ENCODE measurements around the gene ETS2. TPM values are rescaled to one million over a fixed set of nuclear protein-coding genes. Genes with fewer than 3 reads are reported as not detected.

ETS2 gene
- total RNA-seq, 2 donors from 2014 or later = 98.4 to 102 TPM

DNA sequence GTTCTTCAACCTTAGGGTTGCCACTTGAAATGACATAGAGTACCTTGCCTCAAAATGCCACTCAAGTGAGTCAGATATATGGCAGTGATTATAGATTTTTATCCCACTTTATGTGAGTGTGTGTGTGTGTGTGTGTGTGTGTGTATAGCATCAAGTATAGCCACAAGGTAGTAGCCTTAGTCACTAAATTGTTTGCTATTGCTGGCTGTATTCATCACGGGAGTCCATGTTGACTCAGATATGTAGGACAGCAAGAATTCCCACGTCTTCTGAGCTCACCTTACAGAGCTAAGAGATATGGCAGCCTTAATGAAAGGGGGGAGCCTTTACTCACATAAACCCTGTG is 9.3 kb downstream of the ETS2 start:
- DNase-seq = no peak
- H3K9me3 ChIP-seq (ENCODE audit: control insufficient read depth, low read length) = peaks cover 8% of the 10 kb centered on the region
- H3K27me3 ChIP-seq (ENCODE audit: control insufficient read depth, insufficient read depth, low read length, poor library complexity, severe bottlenecking) = no peaks in the 10 kb centered on the region
- peaks cover 38% of the 10 kb centered on the region for H3K4me1 Mint-ChIP-seq
- no peak overlapping the region for H3K4me3 Mint-ChIP-seq
- no peaks in the 10 kb centered on the region for H3K9me3 Mint-ChIP-seq
- H3K27ac Mint-ChIP-seq = peak overlapping the region; percentile 90
- H3K36me3 Mint-ChIP-seq (ENCODE audit: low read depth) = peaks cover 96% of the 10 kb centered on the region
- no peak overlapping the region for H3K27ac ChIP-seq (ENCODE audit: low read depth, low read length)
- H3K27me3 Mint-ChIP-seq (ENCODE audit: insufficient read depth) = no peaks in the 10 kb centered on the region
- H3K36me3 ChIP-seq (ENCODE audit: control insufficient read depth, insufficient read depth, low read length) = peaks cover 94% of the 10 kb centered on the region
- TF ChIP-seq, protein P1, sequence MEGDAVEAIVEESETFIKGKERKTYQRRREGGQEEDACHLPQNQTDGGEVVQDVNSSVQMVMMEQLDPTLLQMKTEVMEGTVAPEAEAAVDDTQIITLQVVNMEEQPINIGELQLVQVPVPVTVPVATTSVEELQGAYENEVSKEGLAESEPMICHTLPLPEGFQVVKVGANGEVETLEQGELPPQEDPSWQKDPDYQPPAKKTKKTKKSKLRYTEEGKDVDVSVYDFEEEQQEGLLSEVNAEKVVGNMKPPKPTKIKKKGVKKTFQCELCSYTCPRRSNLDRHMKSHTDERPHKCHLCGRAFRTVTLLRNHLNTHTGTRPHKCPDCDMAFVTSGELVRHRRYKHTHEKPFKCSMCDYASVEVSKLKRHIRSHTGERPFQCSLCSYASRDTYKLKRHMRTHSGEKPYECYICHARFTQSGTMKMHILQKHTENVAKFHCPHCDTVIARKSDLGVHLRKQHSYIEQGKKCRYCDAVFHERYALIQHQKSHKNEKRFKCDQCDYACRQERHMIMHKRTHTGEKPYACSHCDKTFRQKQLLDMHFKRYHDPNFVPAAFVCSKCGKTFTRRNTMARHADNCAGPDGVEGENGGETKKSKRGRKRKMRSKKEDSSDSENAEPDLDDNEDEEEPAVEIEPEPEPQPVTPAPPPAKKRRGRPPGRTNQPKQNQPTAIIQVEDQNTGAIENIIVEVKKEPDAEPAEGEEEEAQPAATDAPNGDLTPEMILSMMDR (conservative IDR thresholded peaks at IDR 0.05) = no peak
- 86 to 100% methylated on average over 1 to 2 of the region's 2 CpGs for WGBS, 2 experiments (ENCODE audit: insufficient coverage in 1 of 2, insufficient read length in 1 of 2)
- no peak overlapping the region for H3K9ac ChIP-seq (ENCODE audit: extremely low read depth, low read length, poor library complexity, severe bottlenecking)
- H3K4me1 ChIP-seq (ENCODE audit: control insufficient read depth, insufficient read depth, low read length) = peaks cover 11% of the 10 kb centered on the region
- H3K4me3 ChIP-seq (ENCODE audit: low read length) = peak overlapping the region; percentile 12

DNA sequence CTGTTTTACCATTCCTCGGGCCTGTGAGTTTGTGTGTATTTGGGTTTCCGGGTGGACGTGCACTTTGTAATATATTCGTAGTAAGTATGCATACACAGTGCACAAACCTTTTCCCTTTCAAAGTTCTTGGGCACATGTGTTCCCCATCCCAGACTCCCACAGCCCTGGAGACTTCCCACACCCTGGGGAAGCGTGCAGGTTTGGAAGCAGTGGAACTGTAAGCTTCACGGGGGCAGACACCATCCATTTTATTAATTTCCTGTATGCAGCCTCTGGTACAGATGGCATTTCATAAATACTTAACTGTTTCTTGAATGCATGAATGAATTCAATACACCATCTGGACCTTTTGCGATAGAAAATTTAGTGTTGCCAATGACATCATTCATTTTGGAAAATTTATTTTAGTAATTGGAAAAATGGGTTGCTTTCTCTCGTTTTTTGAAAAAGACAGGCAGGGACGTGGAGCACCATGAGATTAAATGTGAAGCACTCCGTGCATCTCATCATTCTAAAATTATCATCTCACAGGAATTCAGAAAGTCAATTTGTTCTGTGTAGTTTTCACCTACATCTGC is 10.8 kb downstream of the ETS2 start:
- Histone ChIP-seq H3K9me3 (ENCODE audit: control insufficient read depth, low read length) (peaks cover 8% of the 10 kb centered on the region), H3K27me3 (ENCODE audit: control insufficient read depth, insufficient read depth, low read length, poor library complexity, severe bottlenecking) (no peaks in the 10 kb centered on the region), H3K9ac (ENCODE audit: extremely low read depth, low read length, poor library complexity, severe bottlenecking) (no peak overlapping the region), H3K36me3 (ENCODE audit: control insufficient read depth, insufficient read depth, low read length) (peaks cover 94% of the 10 kb centered on the region), H3K4me3 (ENCODE audit: low read length) (no peak overlapping the region), H3K4me1 (ENCODE audit: control insufficient read depth, insufficient read depth, low read length) (peaks cover 11% of the 10 kb centered on the region), H3K27ac (ENCODE audit: low read depth, low read length) (no peak overlapping the region)
- H3K27ac Mint-ChIP-seq = no peak overlapping the region
- H3K9me3 Mint-ChIP-seq = no peaks in the 10 kb centered on the region
- DNase-seq = no peak
- H3K4me3 Mint-ChIP-seq = no peak overlapping the region
- TF ChIP-seq, protein P1 (conservative IDR thresholded peaks at IDR 0.05) = no peak
- H3K4me1 Mint-ChIP-seq = peaks cover 24% of the 10 kb centered on the region
- H3K36me3 Mint-ChIP-seq (ENCODE audit: low read depth) = peaks cover 96% of the 10 kb centered on the region
- no peaks in the 10 kb centered on the region for H3K27me3 Mint-ChIP-seq (ENCODE audit: insufficient read depth)
- 97 to 98% methylated on average over 4 to 10 of the region's 10 CpGs for WGBS, 2 experiments (ENCODE audit: insufficient coverage in 1 of 2, insufficient read length in 1 of 2)

DNA sequence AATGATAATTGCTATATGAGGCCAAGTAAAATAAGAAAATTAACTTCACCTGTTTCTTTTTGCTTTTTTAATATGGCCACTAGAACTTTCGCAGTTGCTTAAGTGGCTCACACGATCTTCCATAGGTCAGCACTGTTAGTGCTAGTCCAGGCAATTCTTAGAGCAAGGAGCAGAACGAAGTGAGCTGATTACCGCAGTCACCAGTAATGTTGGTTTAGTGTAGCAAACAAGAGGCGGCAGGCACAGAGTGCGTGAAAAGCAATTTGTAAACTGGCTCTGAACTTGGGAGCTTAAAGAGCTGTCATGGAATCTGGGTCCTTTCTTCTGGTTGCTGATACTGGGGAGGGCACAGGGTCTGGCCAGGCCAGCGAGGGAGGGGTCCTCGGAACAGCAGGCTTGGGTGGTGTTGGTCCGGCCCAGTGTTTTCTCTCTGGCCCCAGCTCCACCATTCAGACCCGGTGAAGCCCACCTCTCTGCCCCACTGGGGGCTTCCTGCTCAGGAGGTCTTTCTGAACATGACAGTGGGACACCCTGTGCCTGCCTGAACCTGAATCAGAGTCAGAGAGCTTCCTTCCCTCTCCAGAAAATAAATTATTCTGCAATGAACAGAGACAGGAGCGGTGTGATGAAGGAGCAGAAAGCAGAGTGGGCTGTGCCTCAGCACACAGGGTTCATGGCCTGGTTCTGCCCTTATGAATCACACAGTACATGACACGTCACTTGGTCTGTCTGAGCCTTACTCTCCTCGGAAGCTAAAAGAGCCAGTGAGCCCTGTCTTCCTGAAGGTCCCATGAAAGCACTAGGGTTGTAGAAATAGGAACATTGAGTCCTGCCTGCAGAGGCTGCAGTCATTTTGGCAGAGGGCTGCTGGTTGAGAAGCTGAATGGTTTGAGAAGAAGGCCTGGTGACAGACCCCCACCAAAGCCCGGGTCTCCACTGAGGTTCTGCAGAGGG is 11.9 kb downstream of the ETS2 start:
- Mint-ChIP-seq H3K36me3 (ENCODE audit: low read depth) (peaks cover 97% of the 10 kb centered on the region), H3K4me1 (peaks cover 20% of the 10 kb centered on the region), H3K27ac (no peak overlapping the region), H3K9me3 (no peaks in the 10 kb centered on the region), H3K4me3 (no peak overlapping the region), H3K27me3 (ENCODE audit: insufficient read depth) (no peaks in the 10 kb centered on the region)
- Histone ChIP-seq H3K27ac (ENCODE audit: low read depth, low read length) (no peak overlapping the region), H3K36me3 (ENCODE audit: control insufficient read depth, insufficient read depth, low read length) (peaks cover 95% of the 10 kb centered on the region), H3K4me1 (ENCODE audit: control insufficient read depth, insufficient read depth, low read length) (peaks cover 7% of the 10 kb centered on the region), H3K4me3 (ENCODE audit: low read length) (no peak overlapping the region), H3K27me3 (ENCODE audit: control insufficient read depth, insufficient read depth, low read length, poor library complexity, severe bottlenecking) (no peaks in the 10 kb centered on the region), H3K9me3 (ENCODE audit: control insufficient read depth, low read length) (peaks cover 8% of the 10 kb centered on the region), H3K9ac (ENCODE audit: extremely low read depth, low read length, poor library complexity, severe bottlenecking) (no peak overlapping the region)
- no peak for DNase-seq
- 96 to 99% methylated on average over 12 to 14 of the region's 14 CpGs for WGBS, 2 experiments (ENCODE audit: insufficient coverage in 1 of 2, insufficient read length in 1 of 2)
- TF ChIP-seq, protein P1 (conservative IDR thresholded peaks at IDR 0.05) = no peak

All from endodermal cell (in vitro differentiated cells).